Dermis microvascular lymphatic vessel endothelial cell (primary cell): ENCODE data around the gene CLSTN1. TPM values are rescaled to one million over a fixed set of nuclear protein-coding genes. Genes with fewer than 3 reads are reported as not detected.
"Not testable (repeated sequence)": the region's sequence is repeated elsewhere in the genome, so short reads cannot be mapped to it uniquely, and the experiment has no call there.

Source experiments
- DNase-seq, 2 donors: peaks; one replicate each; pipeline versions ENCODE4 v3.0.0 to v3.0.0-alpha.2; 2010; ENCODE audit warnings: low read depth in 2 of 2
- total RNA-seq: library from RNA; depleted of rRNA; stranded (reverse); fragments of >200 nt; gene quantifications from 2 replicates; pipeline ENCODE4 v1.2.1, GENCODE V29; 2014

Gene CLSTN1
- total RNA-seq, 1 donor from 2014 or later = 43.8 TPM

DNA sequence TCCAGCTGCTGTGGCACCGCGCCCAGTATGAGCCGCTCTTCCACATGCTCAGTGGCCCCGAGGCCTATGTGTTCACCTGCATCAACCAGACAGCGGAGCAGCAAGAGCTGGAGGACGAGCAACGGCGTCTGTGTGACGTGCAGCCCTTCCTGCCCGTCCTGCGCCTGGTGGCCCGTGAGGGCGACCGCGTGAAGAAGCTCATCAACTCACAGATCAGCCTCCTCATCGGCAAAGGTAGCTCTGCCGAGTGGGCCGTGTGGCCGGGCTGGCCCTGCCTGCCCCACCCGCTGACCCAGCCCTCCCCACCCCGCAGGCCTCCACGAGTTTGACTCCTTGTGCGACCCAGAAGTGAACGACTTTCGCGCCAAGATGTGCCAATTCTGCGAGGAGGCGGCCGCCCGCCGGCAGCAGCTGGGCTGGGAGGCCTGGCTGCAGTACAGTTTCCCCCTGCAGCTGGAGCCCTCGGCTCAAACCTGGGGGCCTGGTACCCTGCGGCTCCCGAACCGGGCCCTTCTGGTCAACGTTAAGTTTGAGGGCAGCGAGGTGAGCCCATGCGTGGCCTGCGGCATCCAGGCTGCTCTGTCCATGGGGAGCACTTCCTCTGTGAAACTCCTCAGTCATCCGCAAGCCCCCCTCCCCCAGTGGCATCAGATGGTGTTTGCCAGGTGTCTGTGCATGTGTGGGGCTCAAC lies 108.1 kb downstream of the CLSTN1 start:
- no peak for DNase-seq

DNA sequence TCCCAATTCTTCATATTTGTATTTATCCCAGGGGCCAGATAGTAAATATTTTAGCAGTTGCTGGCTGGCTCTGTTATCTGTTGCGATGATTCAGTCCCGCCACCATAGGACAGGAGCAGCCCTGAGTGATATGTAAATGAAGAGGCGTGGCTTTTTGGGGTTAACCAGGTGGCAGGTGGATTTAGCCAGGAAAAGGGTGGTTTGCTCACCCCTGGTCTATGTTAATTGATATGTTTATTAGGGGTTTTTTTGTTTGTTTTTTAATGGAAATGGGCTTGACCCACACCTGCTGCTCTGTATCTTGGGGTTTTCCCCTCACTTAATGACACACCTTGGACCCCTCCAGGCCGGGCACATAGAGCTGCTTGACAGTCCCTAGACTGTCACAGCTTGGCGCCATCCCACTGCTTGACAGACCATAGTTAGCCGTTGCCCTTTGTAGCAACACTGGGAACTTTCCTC lies 109.5 kb downstream of the CLSTN1 start:
- no peak for DNase-seq

DNA sequence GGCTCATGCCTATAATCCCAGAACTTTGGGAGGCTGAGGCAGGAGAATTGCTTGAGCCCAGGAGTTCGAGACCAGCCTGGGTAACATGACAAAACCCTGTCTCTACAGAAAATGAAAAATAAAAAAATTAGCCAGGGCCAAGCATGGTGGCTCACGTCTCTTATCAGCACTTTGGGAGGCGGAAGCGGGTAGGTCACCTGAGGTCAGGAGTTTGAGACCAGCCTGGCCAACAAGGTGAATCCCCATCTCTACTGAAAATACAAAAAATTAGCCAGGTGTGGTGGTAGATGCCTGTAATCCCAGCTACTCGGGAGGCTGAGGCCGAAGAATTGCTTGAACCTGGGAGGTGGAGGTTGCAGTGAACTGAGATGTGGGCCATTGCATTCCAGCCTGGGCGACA lies 111.0 kb downstream of the CLSTN1 start:
- DNase-seq = not testable (repeated sequence)

DNA sequence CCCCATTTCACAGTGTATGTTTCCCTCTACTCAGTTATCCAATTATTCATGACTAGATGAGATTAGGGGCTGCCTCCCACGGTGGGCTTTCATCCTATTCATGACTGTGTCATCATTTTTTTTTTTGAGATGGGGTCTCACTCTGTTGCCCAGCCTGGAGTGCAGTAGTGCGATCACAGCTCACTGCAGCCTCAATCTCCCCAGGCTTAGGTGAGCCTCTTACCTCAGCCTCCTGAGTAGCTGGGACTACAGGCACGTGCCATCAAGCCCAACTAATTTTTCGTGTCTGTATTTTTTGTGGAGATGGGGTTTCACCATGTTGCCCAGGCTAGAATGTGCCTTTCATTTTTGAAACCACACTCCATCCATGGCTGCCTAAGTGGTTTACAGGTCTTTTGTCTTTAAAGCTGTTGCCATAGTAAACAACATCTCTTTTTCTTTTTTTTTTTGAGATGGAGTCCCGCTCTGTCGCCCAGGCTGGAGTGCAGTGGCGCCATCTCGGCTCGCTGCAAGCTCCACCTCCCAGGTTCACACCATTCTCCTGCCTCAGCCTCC lies 112.2 kb downstream of the CLSTN1 start:
- DNase-seq = no peak

DNA sequence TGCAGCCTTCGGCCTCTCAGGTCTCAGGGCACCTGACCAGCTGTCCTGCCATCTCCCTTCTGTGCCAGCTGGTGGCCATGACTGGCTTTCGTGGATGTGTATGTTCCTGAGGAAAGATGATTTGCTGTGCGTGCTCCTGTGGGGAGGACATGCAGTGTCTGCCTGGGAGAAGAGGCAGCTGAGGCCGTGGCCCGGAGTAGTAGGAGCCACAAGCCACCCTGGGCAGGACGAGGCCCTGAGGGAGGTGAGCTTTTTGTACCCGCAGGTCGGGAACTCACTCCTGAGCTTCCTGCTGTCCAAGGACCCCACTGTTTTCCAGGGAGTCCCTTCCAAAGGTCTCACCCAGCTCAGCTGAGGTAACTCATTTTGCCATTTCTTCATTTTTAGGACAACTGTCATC lies 113.7 kb downstream of the CLSTN1 start:
- no peak for DNase-seq

DNA sequence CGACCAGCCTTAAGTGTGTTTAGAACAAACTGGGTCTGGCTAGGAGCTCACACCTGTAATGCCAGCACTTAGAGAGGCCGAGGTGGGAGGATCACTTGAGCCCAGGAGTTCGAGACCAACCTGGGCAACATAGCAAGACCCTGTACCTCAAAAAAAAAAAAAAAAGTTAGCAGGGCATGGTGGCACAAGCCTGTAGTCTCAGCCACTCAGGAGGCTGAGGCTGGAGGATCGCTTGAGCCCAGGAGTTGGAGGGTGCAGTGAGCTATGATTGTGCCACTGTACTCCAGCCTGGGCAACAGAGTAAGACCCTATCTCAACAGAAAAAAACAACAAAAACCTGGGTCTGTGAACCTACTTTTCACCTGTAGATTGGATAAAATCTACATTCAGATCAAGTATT lies 117.6 kb downstream of the CLSTN1 start:
- no peak for DNase-seq

DNA sequence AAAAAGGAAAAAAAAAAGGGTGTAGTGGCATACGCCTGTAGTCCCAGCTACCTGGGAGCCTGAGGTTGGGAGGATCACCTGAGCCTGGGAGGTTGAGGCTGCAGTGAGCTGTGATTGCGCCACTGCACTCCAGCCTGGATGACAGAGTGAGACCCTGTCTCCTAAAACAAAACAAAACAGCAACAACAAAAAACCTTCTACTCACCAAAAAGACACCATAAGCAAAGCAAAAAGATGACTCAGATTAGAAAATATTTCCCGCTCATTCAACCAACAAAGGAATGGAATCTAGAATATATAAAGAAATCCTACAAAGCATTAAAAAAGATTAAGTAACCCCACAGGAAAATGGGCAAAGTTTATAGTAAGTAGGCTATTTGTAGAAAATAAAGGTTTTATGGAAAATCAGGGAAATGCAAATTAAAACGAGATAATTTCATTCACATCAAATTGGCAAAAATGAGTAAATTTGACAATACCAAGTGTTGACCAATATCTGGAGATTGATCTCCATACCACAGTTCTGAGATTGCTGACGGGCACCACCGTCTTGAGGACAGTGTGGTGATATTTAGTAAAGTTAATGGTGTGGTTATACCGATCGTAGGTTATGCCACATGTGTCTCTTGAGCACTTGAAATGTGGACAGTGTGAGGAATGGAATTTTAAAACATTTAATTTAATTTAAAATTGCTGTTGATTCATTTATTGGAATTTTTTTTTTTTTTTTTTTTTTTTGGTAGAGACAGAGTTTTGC lies 118.2 kb downstream of the CLSTN1 start:
- DNase-seq = no peak

DNA sequence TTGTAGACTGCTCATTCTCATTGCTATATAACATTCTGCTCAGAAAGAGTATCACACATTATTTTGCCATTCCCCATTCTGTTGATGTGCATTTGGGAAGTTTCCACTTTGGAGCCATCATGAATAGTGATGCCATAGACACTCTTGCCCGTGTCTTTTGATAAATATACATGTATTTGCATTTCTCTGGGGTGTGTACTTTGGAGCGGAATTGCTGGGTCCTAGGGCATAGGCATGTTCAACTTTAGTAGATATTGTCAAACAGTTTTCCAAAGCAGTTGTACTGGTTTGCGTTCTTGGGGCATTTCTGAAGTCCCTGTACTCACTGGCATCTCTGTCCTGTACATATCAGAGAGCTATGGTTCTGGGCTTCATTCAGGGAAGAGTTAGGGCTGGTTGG lies 120.1 kb downstream of the CLSTN1 start:
- DNase-seq = no peak

DNA sequence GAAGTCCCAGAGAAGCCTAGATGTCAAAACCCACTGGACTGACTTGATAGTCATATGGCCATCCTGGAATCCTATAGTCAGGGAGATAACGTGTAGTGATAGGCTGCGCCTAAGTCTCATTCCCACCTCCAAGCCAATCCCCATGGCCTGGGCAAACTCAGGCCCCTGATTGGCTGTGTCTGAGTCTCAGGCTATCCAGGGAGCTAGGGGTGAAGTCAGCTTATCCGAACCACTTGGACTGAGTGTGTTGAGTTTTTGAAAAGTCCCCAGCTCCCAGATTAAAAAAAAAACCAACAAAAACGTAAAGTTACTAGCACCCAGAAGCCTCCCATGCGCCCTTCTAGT lies 120.6 kb downstream of the CLSTN1 start:
- DNase-seq = no peak

DNA sequence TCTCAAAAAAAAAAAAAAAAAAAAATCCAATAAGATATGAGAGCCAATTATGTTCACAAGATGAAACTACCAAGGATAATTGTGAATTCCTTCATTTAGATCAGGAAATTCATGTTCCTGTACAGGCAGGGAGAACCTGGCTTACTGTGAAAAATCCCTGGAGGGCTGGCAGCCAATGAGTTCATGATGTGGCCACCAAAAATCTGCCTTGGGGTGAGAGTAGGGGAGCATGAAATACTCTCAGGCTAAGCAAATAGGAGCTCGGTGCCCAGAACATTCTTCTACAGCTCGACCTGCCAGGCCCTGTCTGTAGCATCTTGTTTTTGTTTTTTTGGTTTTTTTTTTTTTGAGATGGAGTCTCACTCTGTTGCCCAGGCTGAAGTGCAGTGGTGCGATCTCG lies 122.1 kb downstream of the CLSTN1 start:
- no peak for DNase-seq

DNA sequence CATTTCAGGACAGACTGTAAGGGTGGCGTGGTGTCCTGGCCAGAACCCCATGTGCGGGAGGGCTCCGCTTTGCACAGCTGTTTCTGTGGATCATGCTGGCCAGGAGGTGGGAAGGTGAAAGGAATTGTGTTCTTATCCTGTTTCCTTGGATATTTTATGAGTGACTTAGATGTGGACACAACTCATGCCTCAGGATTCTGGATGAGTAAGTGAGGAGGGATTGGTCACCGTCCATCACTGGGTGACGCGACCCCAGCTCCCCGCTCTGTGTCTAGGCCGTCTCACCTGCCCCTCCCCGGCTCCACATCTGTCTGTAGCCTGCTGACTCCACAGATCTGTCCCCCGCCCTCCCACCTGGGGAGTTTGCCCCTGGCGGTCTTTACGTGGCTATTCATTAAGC lies 123.4 kb downstream of the CLSTN1 start:
- DNase-seq = peak in 1 of 2 donors; percentile 18

DNA sequence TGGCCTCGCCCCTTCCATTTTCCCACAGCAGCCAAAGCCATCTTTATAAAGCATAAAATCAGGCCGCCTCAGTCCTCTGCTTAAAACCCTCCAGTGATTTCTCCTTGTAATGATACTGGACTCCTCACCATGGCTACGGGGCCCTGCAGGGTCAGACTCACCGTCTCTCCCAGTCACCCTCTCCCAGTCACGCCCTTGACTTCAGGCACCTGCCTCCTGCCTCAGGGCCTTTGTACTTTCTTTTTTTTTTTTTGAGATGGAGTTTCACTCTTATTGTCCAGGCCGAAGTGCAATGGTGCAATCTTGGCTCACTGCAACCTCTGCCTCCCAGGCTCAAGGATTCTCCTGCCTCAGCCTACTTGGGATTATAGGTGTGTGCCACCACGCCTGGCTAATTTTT lies 124.4 kb downstream of the CLSTN1 start:
- no peak for DNase-seq

DNA sequence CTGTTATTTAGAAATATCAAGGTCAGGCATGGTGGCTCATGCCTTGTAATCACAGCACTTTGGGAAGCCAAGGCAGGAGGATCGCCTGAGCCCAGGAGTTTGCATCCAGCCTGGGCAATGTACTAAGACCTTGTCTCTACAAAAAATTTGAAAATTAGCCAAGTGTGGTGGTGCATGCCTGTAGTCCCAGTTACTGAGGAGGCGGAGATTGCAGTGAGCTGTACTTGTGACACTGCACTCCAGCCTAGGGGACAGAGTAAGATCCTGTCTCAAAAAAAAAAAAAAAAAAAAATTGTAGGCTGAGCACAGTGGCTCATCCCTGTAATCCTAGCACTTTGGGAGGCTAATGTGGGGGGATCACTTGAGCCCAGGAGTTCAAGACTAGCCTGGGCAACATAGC lies 127.0 kb downstream of the CLSTN1 start:
- no peak for DNase-seq

DNA sequence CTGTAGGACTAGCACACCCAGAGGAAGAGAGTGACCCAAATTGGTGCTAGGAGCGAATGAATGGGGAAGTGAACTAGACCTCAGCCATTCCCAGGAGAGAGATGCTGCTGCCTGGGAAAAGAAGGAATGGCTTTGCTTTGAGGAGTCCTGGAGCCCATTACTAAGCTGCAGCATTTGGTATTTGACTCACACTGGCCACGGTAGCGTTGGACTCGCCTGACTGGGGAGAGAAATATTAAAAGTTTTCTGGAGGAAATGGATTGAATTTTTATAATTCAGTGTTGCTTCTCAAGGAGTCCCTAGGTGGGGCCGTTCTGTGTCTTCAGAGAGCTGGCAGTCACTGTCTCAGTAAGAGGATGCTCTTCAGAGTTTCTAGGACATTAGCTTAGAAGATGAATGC lies 132.1 kb downstream of the CLSTN1 start:
- DNase-seq = no peak

DNA sequence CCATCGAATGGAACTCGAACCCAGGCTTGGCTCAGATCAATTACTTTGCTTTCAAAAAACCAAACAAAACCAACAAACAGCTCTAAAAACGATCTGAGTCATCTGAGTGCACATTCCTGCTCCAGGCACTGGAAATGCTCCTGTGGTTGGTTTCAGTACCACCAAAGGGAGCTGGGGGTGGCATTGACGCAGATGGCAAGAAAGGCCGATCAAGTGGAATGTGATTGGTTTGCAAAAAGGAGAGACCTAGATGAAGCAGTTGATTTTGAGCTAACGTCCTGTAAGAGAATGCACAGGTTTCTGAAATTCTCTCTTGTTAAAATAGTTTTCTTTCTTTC lies 132.7 kb downstream of the CLSTN1 start:
- DNase-seq = no peak

DNA sequence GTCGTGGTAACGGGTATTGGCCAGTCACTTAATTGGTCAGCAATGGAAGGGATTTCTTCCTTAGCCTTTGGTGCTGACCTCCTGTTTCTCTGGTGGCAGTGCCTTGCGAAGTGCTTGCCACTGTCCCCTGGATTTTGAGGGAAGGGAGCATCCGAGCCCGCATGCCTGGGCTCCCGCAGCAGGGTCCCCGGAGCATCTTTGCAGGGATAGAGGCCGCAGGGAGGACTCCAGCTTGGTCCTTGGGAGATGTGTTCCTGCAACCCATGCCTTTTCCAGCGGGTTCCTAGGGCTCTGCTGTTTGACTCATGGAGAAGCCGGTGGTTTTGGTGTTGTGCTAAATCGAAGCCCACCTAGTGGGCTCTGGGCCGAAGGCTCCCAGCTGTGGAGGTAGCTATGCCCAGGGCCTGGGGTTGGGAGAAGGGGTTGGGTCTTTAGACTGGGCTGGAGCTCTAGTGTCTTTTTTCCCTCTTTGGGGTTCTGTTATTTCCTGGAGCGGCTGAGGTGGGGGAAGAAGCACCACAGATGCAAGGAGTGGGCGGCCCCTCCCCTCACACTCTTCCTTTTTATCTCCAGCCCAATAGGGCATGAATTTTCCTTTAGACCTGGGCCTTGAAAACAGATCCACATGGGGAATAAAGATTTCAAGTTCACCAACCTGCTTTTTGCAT lies 133.2 kb downstream of the CLSTN1 start:
- DNase-seq = no peak

DNA sequence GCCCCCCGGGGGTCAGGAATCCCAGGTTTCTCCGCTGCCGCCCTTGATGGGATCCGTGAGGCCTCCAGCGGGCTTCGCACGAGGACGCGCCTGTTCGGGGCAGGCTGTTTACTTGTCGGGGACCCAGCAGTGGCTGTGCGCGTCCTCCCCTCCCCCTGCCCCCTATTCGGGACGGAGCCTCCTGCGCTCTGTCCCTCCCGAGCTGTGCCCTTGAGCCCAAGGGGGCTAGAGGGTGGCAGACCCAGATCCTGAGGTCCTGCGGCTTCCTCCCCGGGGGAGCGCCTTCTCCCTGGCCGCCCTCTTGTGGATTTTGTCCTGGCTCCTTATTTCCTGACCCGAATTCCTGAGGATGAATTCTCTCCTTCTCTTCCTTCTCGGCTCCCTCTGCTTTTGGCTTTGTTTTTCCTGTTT lies 133.8 kb downstream of the CLSTN1 start:
- peak in 1 of 2 donors; percentile 29 for DNase-seq

DNA sequence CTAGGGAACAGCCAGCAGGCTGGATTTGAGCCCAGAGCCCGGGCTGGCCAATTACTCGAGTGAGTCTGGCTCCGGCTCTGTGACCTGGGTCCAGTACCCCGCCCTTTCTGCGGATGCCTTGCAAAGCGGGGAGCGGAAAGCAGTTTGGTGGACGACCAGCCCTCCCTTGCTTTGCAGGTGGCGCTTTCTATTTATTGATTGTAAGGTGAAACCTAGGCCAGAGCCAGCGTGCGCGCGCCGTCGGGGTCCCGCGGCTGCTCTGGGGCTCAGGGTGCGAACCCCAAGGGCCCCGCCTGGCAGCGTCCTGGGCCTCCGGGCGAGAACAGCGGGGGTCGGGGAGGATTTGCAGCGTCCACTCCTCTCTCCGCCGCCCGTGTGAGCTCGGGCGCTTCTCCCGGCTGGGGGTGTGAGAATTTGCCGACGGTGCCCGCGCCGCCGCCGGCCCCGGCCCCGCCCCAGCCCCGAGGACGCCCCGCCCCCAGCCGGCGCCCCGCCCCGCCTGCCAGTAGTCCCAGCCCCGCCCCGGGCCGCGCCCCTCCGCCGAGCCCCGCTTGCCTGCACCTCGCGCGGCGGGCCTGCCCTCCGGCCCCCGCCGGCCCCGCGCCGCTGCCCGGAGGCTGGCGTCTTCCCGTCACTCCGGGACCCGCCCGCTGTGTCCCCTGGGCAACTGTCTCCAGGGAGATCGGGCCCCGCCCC lies 134.6 kb downstream of the CLSTN1 start:
- peak; percentile 20 to 68 for DNase-seq

DNA sequence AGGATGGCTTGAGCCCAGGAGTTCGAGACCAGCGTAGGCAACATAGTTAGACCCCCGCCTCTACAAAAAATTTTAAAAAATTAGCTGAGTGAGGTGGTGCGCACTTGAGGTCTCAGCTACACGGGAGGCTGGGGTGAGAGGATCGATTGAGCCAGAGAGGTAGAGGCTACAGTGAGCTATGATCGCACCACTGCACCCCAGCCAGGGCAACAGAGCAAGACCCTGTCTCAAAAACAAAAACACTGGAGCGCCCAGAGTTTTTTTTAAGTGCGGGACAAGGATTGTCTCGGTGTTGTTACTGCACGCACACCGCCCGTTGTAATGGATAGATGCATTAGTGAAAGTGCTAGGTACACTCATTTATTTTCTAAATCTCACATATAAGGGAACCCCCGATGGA lies 135.2 kb downstream of the CLSTN1 start:
- no peak for DNase-seq

DNA sequence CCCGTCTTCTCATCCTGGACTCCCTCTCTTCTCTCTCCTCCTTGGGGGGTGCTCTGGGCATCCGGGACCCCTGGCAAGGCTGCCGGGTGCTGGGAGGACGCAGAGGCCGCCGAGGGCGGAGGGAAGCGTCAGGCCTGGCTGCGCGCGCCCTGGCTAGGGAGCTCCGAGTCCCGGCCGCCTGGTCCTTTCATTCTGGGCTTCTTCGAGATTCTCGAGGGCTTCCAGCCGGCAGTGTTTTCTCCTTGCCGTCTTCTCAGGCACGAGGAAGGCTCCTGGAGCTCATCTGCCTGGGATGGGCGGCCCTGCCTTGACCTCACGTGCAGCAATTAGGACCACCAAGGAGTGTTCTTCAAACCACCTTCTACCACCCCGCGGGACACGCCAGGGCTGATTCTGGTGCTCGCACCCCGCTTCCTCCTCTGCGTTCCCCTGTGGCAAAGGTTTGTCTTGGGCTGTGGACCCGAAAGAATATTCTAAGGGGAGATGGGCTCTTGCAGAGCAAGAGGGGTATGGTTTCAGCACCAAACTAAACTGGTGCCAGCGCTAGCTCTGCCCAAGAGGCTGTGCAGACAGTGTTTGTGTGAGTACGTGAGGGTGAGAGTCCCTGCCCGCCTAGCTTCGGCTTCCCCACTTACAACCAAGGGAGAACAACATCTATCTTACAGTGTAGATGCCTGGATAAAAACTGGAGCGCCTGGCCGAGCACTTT lies 135.7 kb downstream of the CLSTN1 start:
- peak in 1 of 2 donors; percentile 10 for DNase-seq
